Fibroblast of lung (primary cell): ENCODE results near the gene EDEM2. TPM values are rescaled to one million over a fixed set of nuclear protein-coding genes. Genes with fewer than 3 reads are reported as not detected.

Source experiments
- DNase-seq, 2 donors: peaks; one replicate each; pipeline versions ENCODE4 v3.0.0 to v3.0.0-alpha.2; 2010; ENCODE audit warnings: low read depth in 2 of 2
- H2AFZ ChIP-seq: 2 replicates; pipeline ENCODE4 v1.5.1; 2012; ENCODE audit warnings: low read length, control low read depth, inconsistent platforms
- H3K27ac ChIP-seq: 2 replicates; pipeline ENCODE4 v1.5.1; 2011; ENCODE audit warnings: low read length, control low read depth; ENCODE audit not compliant: insufficient read depth
- H3K27me3 ChIP-seq: 2 replicates; pipeline ENCODE4 v1.5.1; 2011; ENCODE audit warnings: mild to moderate bottlenecking, low read length; ENCODE audit not compliant: control insufficient read depth, insufficient read depth
- H3K36me3 ChIP-seq: 2 replicates; pipeline ENCODE4 v1.5.1; 2011; ENCODE audit warnings: low read length; ENCODE audit not compliant: control insufficient read depth, insufficient read depth
- H3K4me1 ChIP-seq: 2 replicates; pipeline ENCODE4 v1.5.1; 2011; ENCODE audit warnings: low read length; ENCODE audit not compliant: control insufficient read depth, insufficient read depth; ENCODE audit errors: extremely low read depth
- H3K4me2 ChIP-seq: 2 replicates; pipeline ENCODE4 v1.5.1; 2011; ENCODE audit warnings: low read length, control low read depth; ENCODE audit not compliant: insufficient read depth; ENCODE audit errors: extremely low read depth
- H3K4me3 ChIP-seq, 4 experiments: fragments of 200-600 bp in 1 of 4; sonication (generic) in 1 of 4; replicated peaks in 1 of 4; 2 replicates each; pipeline ENCODE4 v1.5.1; 2011 to 2016; ENCODE audit warnings: low read length in 4 of 4, low read depth in 3 of 4, mild to moderate bottlenecking in 3 of 4, control low read depth in 2 of 4, inconsistent platforms in 1 of 4, mixed read lengths in 1 of 4; ENCODE audit not compliant: insufficient read depth in 1 of 4; ENCODE audit errors: control extremely low read depth in 1 of 4
- H3K79me2 ChIP-seq: 2 replicates; pipeline ENCODE4 v1.5.1; 2012; ENCODE audit warnings: mild to moderate bottlenecking, low read length, inconsistent platforms; ENCODE audit not compliant: control insufficient read depth, insufficient read depth
- H3K9ac ChIP-seq: 2 replicates; pipeline ENCODE4 v1.5.1; 2011; ENCODE audit warnings: mild to moderate bottlenecking, low read length, control low read depth; ENCODE audit not compliant: insufficient read depth
- H3K9me3 ChIP-seq: 2 replicates; pipeline ENCODE4 v1.5.1; 2012; ENCODE audit warnings: low read depth, low read length; ENCODE audit not compliant: control insufficient read depth, insufficient read depth
- H4K20me1 ChIP-seq: 2 replicates; pipeline ENCODE4 v1.5.1; 2011; ENCODE audit warnings: low read length; ENCODE audit not compliant: control insufficient read depth, insufficient read depth; ENCODE audit errors: extremely low read depth
- CTCF ChIP-seq, 2 donors: IDR thresholded peaks in 1 of 2; conservative IDR thresholded peaks in 1 of 2; 1 replicate in 1 of 2; 2 replicates in 1 of 2; pipeline ENCODE4 v1.5.1; 2011 to 2012; ENCODE audit warnings: low read length in 2 of 2, control low read depth in 1 of 2, inconsistent platforms in 1 of 2, low read depth in 1 of 2, mild to moderate bottlenecking in 1 of 2
- EZH2 ChIP-seq: IDR thresholded peaks from 2 replicates; pipeline ENCODE4 v1.5.1; 2012; ENCODE audit warnings: low read length, control low read depth, mild to moderate bottlenecking; ENCODE audit errors: missing control alignments
- polyA plus RNA-seq, 2 donors: library from polyadenylated mRNA; depleted of rRNA in 1 of 2; stranded (reverse) in 1 of 2; unstranded in 1 of 2; fragments of >200 nt; gene quantifications; 2 replicates each; pipeline ENCODE4 v1.2.1, GENCODE V29; 2011 to 2012; ENCODE audit warnings: missing spikeins in 1 of 2
- total RNA-seq: library from RNA; depleted of rRNA; stranded (reverse); fragments of >200 nt; gene quantifications from 2 replicates; pipeline ENCODE4 v1.2.1, GENCODE V29; 2014

EDEM2 gene
- total and polyA plus RNA-seq, 2 donors (not counting 1 experiment from before 2014, with no cell fraction given), result 23.8 to 99.4 TPM

DNA sequence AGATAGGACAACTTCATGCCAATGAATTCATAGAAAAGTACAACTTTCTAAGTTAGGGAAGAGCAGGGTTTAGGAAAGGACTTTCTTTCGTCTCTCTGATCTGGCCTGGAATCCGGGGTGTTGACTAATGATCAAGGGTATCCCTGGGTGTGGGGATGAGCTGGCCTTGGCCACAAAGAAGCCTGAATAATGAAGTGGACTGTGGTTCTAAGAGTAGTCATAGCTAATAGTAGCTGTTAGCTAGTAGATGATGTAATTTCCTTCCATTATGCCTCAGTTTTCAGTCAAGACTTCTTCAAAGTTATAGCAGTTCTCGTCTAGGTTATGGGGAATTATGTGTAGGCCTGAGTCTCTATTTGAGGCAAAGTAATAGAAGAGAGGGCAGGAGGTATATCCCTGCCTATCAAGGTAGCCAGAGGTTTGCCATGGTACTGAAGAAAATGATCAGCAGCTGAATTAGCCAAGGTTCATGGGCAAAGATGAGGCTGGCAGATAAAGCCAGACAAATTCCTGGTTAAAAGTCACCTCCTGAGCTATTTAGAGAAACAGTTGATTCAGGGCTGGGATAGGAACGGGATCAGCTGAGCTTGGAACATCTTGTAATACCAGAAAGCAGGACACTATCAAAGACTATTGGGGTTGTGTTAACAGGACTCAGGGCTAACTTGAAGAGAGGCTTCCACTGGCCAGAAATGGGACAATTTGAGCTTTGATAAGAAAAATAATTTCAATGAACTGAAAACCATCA is 35.8 kb downstream of the EDEM2 start:
- H2AFZ ChIP-seq, result no peak overlapping the region
- peak; percentile 45 to 93 for DNase-seq
- no peak overlapping the region for H3K9ac ChIP-seq
- H3K4me1 ChIP-seq, result peaks cover 5% of the 10 kb centered on the region
- H3K27ac ChIP-seq, result peak overlapping the region; percentile 22
- no peaks in the 10 kb centered on the region for H4K20me1 ChIP-seq
- no peak overlapping the region for H3K4me2 ChIP-seq
- no peaks in the 10 kb centered on the region for H3K9me3 ChIP-seq
- TF ChIP-seq CTCF (conservative IDR thresholded peaks at IDR 0.05 in 1 of 2, IDR thresholded peaks at IDR 0.05 in 1 of 2; ENCODE audit: low read depth in 1 of 2, low read length in 2 of 2), result no peak
- TF ChIP-seq EZH2, result no peak
- no peaks in the 10 kb centered on the region for H3K79me2 ChIP-seq
- H3K4me3 ChIP-seq, result no peak overlapping the region
- H3K27me3 ChIP-seq, result no peaks in the 10 kb centered on the region
- no peaks in the 10 kb centered on the region for H3K36me3 ChIP-seq

DNA sequence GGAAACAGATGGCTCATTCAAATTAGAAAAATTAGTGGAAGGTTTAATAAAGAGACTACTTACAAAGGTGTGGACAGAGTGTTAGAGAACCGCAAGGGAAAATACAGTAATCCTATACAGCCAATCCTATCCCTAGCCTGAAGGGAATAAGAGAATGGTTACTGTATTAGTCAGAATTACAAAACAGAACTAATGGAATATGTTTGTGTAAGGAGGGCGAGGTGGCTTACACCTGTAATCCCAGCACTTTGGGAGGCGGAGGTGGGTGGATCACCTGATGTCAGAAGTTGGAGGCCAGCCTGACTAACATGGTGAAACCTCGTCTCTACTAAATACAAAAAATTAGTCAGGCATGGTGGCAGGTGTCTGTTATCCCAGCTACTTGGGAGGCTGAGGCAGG is 38.2 kb downstream of the EDEM2 start:
- Histone ChIP-seq H2AFZ (no peak overlapping the region), H3K9ac (no peak overlapping the region), H4K20me1 (no peaks in the 10 kb centered on the region), H3K36me3 (no peaks in the 10 kb centered on the region), H3K4me1 (peaks cover 2% of the 10 kb centered on the region), H3K9me3 (no peaks in the 10 kb centered on the region), H3K27me3 (no peaks in the 10 kb centered on the region), H3K79me2 (no peaks in the 10 kb centered on the region), H3K4me3 (no peak overlapping the region), H3K27ac (no peak overlapping the region), H3K4me2 (no peak overlapping the region)
- no peak for DNase-seq
- no peak for TF ChIP-seq CTCF (conservative IDR thresholded peaks at IDR 0.05 in 1 of 2, IDR thresholded peaks at IDR 0.05 in 1 of 2; ENCODE audit: low read depth in 1 of 2, low read length in 2 of 2)
- TF ChIP-seq EZH2, result no peak

DNA sequence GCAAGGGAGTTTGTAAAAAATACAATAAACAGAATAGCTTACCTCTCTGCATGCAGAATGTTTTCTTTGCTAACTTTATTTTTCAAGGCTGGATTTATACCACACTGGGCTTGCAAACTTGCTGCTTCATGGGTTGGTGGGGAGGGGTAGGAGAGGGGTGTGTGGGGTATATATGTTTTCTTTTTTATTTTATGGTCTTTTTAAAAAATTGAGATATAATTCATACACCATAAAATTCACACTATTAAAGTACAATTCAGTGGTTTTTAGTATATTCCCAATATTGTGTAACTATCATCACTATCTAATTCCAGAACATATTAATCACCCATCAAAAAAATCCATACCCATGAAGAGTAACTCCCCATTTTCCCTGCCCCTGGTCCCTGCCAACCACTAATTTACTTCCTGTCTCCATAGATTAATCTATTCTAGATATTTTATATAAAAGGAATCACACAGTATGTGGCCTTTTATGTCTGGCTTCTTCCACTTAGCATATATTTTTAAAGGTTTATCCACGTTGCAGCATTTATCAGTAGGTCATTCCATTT is 40.2 kb downstream of the EDEM2 start:
- Histone ChIP-seq H4K20me1 (no peaks in the 10 kb centered on the region), H3K36me3 (no peaks in the 10 kb centered on the region), H3K4me2 (no peak overlapping the region), H3K27ac (no peak overlapping the region), H3K4me1 (peaks cover 2% of the 10 kb centered on the region), H3K79me2 (no peaks in the 10 kb centered on the region), H3K9ac (no peak overlapping the region), H3K4me3 (no peak overlapping the region), H3K9me3 (no peaks in the 10 kb centered on the region), H2AFZ (no peak overlapping the region), H3K27me3 (no peaks in the 10 kb centered on the region)
- DNase-seq, result no peak
- TF ChIP-seq EZH2 (no peak), CTCF (conservative IDR thresholded peaks at IDR 0.05 in 1 of 2, IDR thresholded peaks at IDR 0.05 in 1 of 2; ENCODE audit: low read depth in 1 of 2, low read length in 2 of 2) (no peak)
